H9 (cell line): ENCODE data around the gene MAL. TPM values are rescaled to one million over a fixed set of nuclear protein-coding genes. Genes with fewer than 3 reads are reported as not detected.

Source experiments
- DNase-seq: peaks from one replicate; pipeline ENCODE4 v3.0.0-alpha.2; 2017
- H2AFZ ChIP-seq: one replicate; pipeline ENCODE4 v1.6.1; 2013; ENCODE audit warnings: mild to moderate bottlenecking, low read length, control low read depth, moderate library complexity
- H2AK5ac ChIP-seq: 2 replicates; pipeline ENCODE4 v1.6.1; 2013; ENCODE audit warnings: low read length, control low read depth, mixed read lengths; ENCODE audit not compliant: insufficient read length
- H2BK120ac ChIP-seq: one replicate; pipeline ENCODE4 v1.6.1; 2013; ENCODE audit warnings: low read depth, mild to moderate bottlenecking, low read length, control low read depth, inconsistent platforms; ENCODE audit not compliant: poor library complexity, severe bottlenecking
- H2BK12ac ChIP-seq: 2 replicates; pipeline ENCODE4 v1.6.1; 2013; ENCODE audit warnings: low read length, control low read depth, mixed read lengths, low read depth; ENCODE audit not compliant: insufficient read length
- H2BK15ac ChIP-seq: 2 replicates; pipeline ENCODE4 v1.6.1; 2013; ENCODE audit warnings: low read depth, low read length, control low read depth
- H2BK20ac ChIP-seq: one replicate; pipeline ENCODE4 v1.6.1; 2013; ENCODE audit warnings: low read depth, mild to moderate bottlenecking, low read length, control low read depth, inconsistent platforms; ENCODE audit not compliant: poor library complexity, severe bottlenecking
- H2BK5ac ChIP-seq: 2 replicates; pipeline ENCODE4 v1.6.1; 2013; ENCODE audit warnings: low read length, control low read depth, mixed read lengths; ENCODE audit not compliant: insufficient read length
- H3K14ac ChIP-seq: 2 replicates; pipeline ENCODE4 v1.6.1; 2013; ENCODE audit warnings: low read length, control low read depth; ENCODE audit not compliant: insufficient read depth
- H3K18ac ChIP-seq: 2 replicates; pipeline ENCODE4 v1.6.1; 2013; ENCODE audit warnings: low read depth, mild to moderate bottlenecking, mixed read lengths, low read length, control low read depth; ENCODE audit not compliant: insufficient read length
- H3K23ac ChIP-seq: 2 replicates; pipeline ENCODE4 v1.6.1; 2013; ENCODE audit warnings: low read length, control low read depth, mixed read lengths, low read depth; ENCODE audit not compliant: insufficient read length
- H3K23me2 ChIP-seq: 2 replicates; pipeline ENCODE4 v1.6.1; 2013; ENCODE audit warnings: low read depth, mild to moderate bottlenecking, mixed read lengths, low read length, control low read depth; ENCODE audit not compliant: insufficient read length, poor library complexity, severe bottlenecking
- H3K27ac ChIP-seq: 2 replicates; pipeline ENCODE4 v1.5.1; 2013; ENCODE audit warnings: low read length, control low read depth, mixed read lengths, low read depth; ENCODE audit not compliant: insufficient read length
- H3K27me3 ChIP-seq: 2 replicates; pipeline ENCODE4 v1.6.1; 2013; ENCODE audit warnings: low read length, control low read depth, inconsistent platforms; ENCODE audit not compliant: insufficient read depth
- H3K4ac ChIP-seq: 2 replicates; pipeline ENCODE4 v1.6.1; 2013; ENCODE audit warnings: low read depth, mild to moderate bottlenecking, control low read depth, inconsistent platforms, low read length, moderate library complexity
- H3K4me1 ChIP-seq: 2 replicates; pipeline ENCODE4 v1.6.1; 2013; ENCODE audit warnings: low read length, control low read depth, inconsistent platforms; ENCODE audit not compliant: insufficient read depth
- H3K4me2 ChIP-seq: 2 replicates; pipeline ENCODE4 v1.6.1; 2013; ENCODE audit warnings: low read length, control low read depth, mixed read lengths; ENCODE audit not compliant: insufficient read length, insufficient read depth
- H3K56ac ChIP-seq: 2 replicates; pipeline ENCODE4 v1.6.1; 2013; ENCODE audit warnings: low read depth, mild to moderate bottlenecking, mixed read lengths, low read length, control low read depth; ENCODE audit not compliant: insufficient read length
- H3K79me1 ChIP-seq: 2 replicates; pipeline ENCODE4 v1.6.1; 2013; ENCODE audit warnings: low read depth, mild to moderate bottlenecking, moderate library complexity, low read length, control low read depth, inconsistent platforms; ENCODE audit not compliant: insufficient read depth, poor library complexity, severe bottlenecking
- H3K79me2 ChIP-seq: 2 replicates; pipeline ENCODE4 v1.6.1; 2013; ENCODE audit warnings: low read length, control low read depth, inconsistent platforms; ENCODE audit not compliant: insufficient read depth
- H3K9ac ChIP-seq: 2 replicates; pipeline ENCODE4 v1.6.1; 2013; ENCODE audit warnings: low read length, control low read depth, mixed read lengths; ENCODE audit not compliant: insufficient read length; ENCODE audit errors: extremely low read depth
- H3K9me3 ChIP-seq: one replicate; pipeline ENCODE4 v1.6.1; 2013; ENCODE audit warnings: low read depth, low read length, inconsistent platforms; ENCODE audit not compliant: control insufficient read depth
- H3T11ph ChIP-seq: one replicate; pipeline ENCODE4 v1.6.1; 2013; ENCODE audit warnings: mild to moderate bottlenecking, low read length, control low read depth, inconsistent platforms
- H4K20me1 ChIP-seq: one replicate; pipeline ENCODE4 v1.6.1; 2013; ENCODE audit not compliant: control insufficient read depth, insufficient read length, insufficient read depth
- H4K5ac ChIP-seq: 2 replicates; pipeline ENCODE4 v1.6.1; 2013; ENCODE audit warnings: low read depth, mild to moderate bottlenecking, mixed read lengths, low read length, control low read depth; ENCODE audit not compliant: insufficient read length
- H4K8ac ChIP-seq: replicated peaks from 2 replicates; pipeline ENCODE4 v1.6.1; 2013; ENCODE audit warnings: low read length, control low read depth, mixed read lengths, low read depth; ENCODE audit not compliant: insufficient read length
- H4K91ac ChIP-seq: 2 replicates; pipeline ENCODE4 v1.6.1; 2013; ENCODE audit warnings: low read depth, mild to moderate bottlenecking, moderate library complexity, mixed read lengths, low read length, control low read depth; ENCODE audit not compliant: insufficient read length
- H3K27ac Mint-ChIP-seq, 3 experiments: 2 replicates in 2 of 3; 3 replicates in 1 of 3; pipeline ENCODE4 v1.8.0; 2020 to 2021; ENCODE audit warnings: mixed read lengths in 3 of 3, mild to moderate bottlenecking in 1 of 3, moderate library complexity in 1 of 3
- H3K27me3 Mint-ChIP-seq: 2 replicates; pipeline ENCODE4 v1.8.0; 2021; ENCODE audit warnings: low read depth, mild to moderate bottlenecking, moderate library complexity, mixed read lengths
- H3K36me3 Mint-ChIP-seq, 3 experiments: 2 replicates in 2 of 3; 3 replicates in 1 of 3; pipeline ENCODE4 v1.8.0; 2020 to 2021; ENCODE audit warnings: low read depth in 3 of 3, mixed read lengths in 3 of 3; ENCODE audit not compliant: insufficient read depth in 1 of 3
- H3K4me1 Mint-ChIP-seq, 2 experiments: 2 replicates each; pipeline ENCODE4 v1.8.0; 2020; ENCODE audit warnings: mixed read lengths in 2 of 2
- H3K4me3 Mint-ChIP-seq, 2 experiments: 2 replicates in 1 of 2; 3 replicates in 1 of 2; pipeline ENCODE4 v1.8.0; 2020 to 2021; ENCODE audit warnings: mild to moderate bottlenecking in 2 of 2, mixed read lengths in 2 of 2, moderate library complexity in 1 of 2
- H3K9me3 Mint-ChIP-seq, 2 experiments: 2 replicates in 1 of 2; 3 replicates in 1 of 2; pipeline ENCODE4 v1.8.0; 2020; ENCODE audit warnings: mild to moderate bottlenecking in 2 of 2, mixed read lengths in 2 of 2, moderate library complexity in 1 of 2
- WGBS: extraction: QIAGEN DNeasy Blood & Tissue Kit; methylation state at CpG from one replicate; pipeline ENCODE4 v1.1.7; 2013; ENCODE audit warnings: missing lambda C conversion rate, low lambda C conversion rate, mixed read lengths; ENCODE audit not compliant: insufficient read length; ENCODE audit errors: extremely low coverage; 5-methylcytosine and 5-hydroxymethylcytosine counted together
- total RNA-seq: library from RNA; stranded (reverse); gene quantifications from 2 replicates; pipeline ENCODE4 v1.2.1, GENCODE V29; 2021
- TF ChIP-seq, protein P1 (sequence below): fragments of 200-600 bp; sonication (generic); conservative IDR thresholded peaks from 3 replicates; pipeline ENCODE4 v1.8.0; 2021; ENCODE audit warnings: antibody characterized with exemption, mild to moderate bottlenecking

Gene MAL
- total RNA-seq, 1 experiment from 2014 or later: not detected

DNA sequence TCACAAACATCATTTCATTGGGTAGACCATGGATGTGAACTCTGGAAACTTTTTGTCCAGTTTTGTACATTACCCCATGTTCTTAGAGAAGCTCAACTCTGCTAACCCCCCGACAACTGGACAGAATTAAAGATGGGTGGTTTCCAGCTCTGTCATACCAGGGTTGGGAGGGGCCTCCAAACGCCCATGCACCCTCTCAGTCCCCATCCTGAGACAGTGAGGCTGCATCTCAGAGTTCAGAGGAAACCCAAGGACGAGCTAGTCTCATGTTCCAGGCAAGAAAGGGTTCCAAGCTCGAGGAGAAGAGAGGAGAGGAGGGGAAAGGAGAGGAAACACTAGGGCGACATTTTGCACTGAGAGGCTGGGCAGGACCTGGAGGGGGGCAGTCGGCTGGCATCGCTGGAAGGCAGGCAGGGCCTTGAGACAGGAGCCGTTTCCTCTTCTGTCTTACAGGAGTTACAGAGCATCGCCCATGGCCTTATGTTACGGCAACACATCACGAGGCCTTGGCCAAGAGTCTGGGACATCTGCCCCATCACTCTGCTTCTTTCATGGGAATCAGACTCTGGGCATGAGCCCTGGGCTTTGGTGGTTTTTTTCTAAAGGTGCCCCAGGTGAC, 16.4 kb downstream of the MAL start:
- Histone ChIP-seq H3K27ac (no peak overlapping the region), H2BK20ac (no peak overlapping the region), H4K5ac (no peak overlapping the region), H2AFZ (no peak overlapping the region), H3K23ac (no peak overlapping the region), H3T11ph (no peak overlapping the region), H2BK15ac (no peak overlapping the region), H4K20me1 (no peaks in the 10 kb centered on the region), H3K9me3 (no peaks in the 10 kb centered on the region), H3K9ac (no peak overlapping the region), H3K4me1 (no peaks in the 10 kb centered on the region), H3K79me2 (no peaks in the 10 kb centered on the region), H3K4me2 (no peak overlapping the region), H3K18ac (no peak overlapping the region), H3K4ac (no peak overlapping the region), H2BK12ac (no peak overlapping the region), H4K8ac (no peak overlapping the region), H2BK120ac (no peak overlapping the region), H3K79me1 (no peaks in the 10 kb centered on the region), H2BK5ac (no peak overlapping the region), H3K14ac (no peak overlapping the region), H4K91ac (no peak overlapping the region), H2AK5ac (no peak overlapping the region), H3K27me3 (no peaks in the 10 kb centered on the region), H3K56ac (no peak overlapping the region), H3K23me2 (no peaks in the 10 kb centered on the region)
- TF ChIP-seq, protein P1, sequence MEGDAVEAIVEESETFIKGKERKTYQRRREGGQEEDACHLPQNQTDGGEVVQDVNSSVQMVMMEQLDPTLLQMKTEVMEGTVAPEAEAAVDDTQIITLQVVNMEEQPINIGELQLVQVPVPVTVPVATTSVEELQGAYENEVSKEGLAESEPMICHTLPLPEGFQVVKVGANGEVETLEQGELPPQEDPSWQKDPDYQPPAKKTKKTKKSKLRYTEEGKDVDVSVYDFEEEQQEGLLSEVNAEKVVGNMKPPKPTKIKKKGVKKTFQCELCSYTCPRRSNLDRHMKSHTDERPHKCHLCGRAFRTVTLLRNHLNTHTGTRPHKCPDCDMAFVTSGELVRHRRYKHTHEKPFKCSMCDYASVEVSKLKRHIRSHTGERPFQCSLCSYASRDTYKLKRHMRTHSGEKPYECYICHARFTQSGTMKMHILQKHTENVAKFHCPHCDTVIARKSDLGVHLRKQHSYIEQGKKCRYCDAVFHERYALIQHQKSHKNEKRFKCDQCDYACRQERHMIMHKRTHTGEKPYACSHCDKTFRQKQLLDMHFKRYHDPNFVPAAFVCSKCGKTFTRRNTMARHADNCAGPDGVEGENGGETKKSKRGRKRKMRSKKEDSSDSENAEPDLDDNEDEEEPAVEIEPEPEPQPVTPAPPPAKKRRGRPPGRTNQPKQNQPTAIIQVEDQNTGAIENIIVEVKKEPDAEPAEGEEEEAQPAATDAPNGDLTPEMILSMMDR: no peak
- Mint-ChIP-seq H3K4me1 (peaks cover 7 to 20% of the 10 kb centered on the region in 2 experiments), H3K9me3 (peaks cover 16 to 24% of the 10 kb centered on the region in 2 experiments), H3K27ac (peak overlapping the region in 1 of 3 experiments; percentile 50; a peak in 1 of 7 replicates), H3K36me3 (no peaks in the 10 kb centered on the region), H3K4me3 (no peak overlapping the region), H3K27me3 (peaks cover 52% of the 10 kb centered on the region)
- no peak for DNase-seq
- WGBS: no CpG with 5 or more reads among the region's 11 CpGs
